Transverse colon (tissue), 4 donors: Measurements from ENCODE around the gene SNCG. TPM values are rescaled to one million over a fixed set of nuclear protein-coding genes. Genes with fewer than 3 reads are reported as not detected.
"Not testable (repeated sequence)": the region's sequence is repeated elsewhere in the genome, so short reads cannot be mapped to it uniquely, and the experiment has no call there.

Source experiments
- DNase-seq: peaks from one replicate; pipeline ENCODE4 v3.0.0-alpha.2; 2019
- H3K27ac ChIP-seq, 4 donors: fragments of 200-600 bp; sonication (generic); 2 replicates each; pipeline ENCODE4 v1.5.1; 2016 to 2018; ENCODE audit warnings: inconsistent platforms in 4 of 4
- H3K27me3 ChIP-seq: fragments of 200-600 bp; sonication (generic); 2 replicates; pipeline ENCODE4 v1.5.1; 2017; ENCODE audit warnings: inconsistent platforms
- H3K36me3 ChIP-seq, 4 donors: fragments of 200-600 bp; sonication (generic); 2 replicates each; pipeline ENCODE4 v1.5.1; 2017 to 2019; ENCODE audit warnings: inconsistent platforms in 4 of 4
- H3K4me1 ChIP-seq, 4 donors: fragments of 200-600 bp; sonication (generic); 2 replicates each; pipeline ENCODE4 v1.5.1; 2017 to 2020; ENCODE audit warnings: inconsistent platforms in 4 of 4
- H3K4me3 ChIP-seq, 4 donors: fragments of 200-600 bp; sonication (generic); 1 replicate in 1 of 4; 2 replicates in 3 of 4; pipeline versions ENCODE4 v1.5.1 to v1.6.1; 2017 to 2019; ENCODE audit warnings: inconsistent platforms in 4 of 4
- H3K9me3 ChIP-seq, 2 donors: fragments of 200-600 bp; sonication (generic); 2 replicates each; pipeline ENCODE4 v1.5.1; 2017 to 2019; ENCODE audit warnings: inconsistent platforms in 2 of 2
- EP300 ChIP-seq: sonication (generic); formaldehyde crosslinking; IDR thresholded peaks from one replicate; pipeline ENCODE4 v1.6.1; 2017; ENCODE audit warnings: antibody characterized with exemption, low read depth
- POLR2A ChIP-seq: fragments of 450-650 bp; IDR thresholded peaks from one replicate; pipeline ENCODE4 v1.6.1; 2016; ENCODE audit warnings: antibody characterized with exemption, mild to moderate bottlenecking, moderate library complexity
- POLR2AphosphoS5 ChIP-seq, 3 donors: sonication (generic); formaldehyde crosslinking; IDR thresholded peaks; one replicate each; pipeline ENCODE4 v1.6.1; 2016; ENCODE audit warnings: antibody characterized with exemption in 3 of 3
- WGBS, 2 donors: methylation state at CpG; one replicate each; pipeline ENCODE4 v1.1.5; 2018; ENCODE audit warnings: low coverage in 1 of 2; 5-methylcytosine and 5-hydroxymethylcytosine counted together
- in situ Hi-C, 4 donors: fragments of 200-750 bp; cut with MboI; loops; one replicate each; pipeline versions ENCODE4 v1.15.0 to v1.15.1; 2017; ENCODE audit warnings: low sequenced_read_pairs in 3 of 4, low pct_ligation_motif_present in 1 of 4, low pct_unique_long_range_greater_than_20kb in 1 of 4
- intact Hi-C: fragments of 100-400 bp; cut with DNase I; formaldehyde crosslinking; loops from one replicate; pipeline ENCODE4 v1.15.1; 2023; ENCODE audit warnings: low total_unique reads
- total RNA-seq, 4 donors: library from RNA; depleted of rRNA; stranded (reverse); fragments of >200 nt; gene quantifications; one replicate each; pipeline ENCODE4 v1.1.0, GENCODE V29; 2016
- TF ChIP-seq, protein P1 (sequence below), 5 experiments: fragments of 200-600 bp in 3 of 5; fragments of 450-650 bp in 2 of 5; sonication (generic) in 3 of 5; IDR thresholded peaks; 1 replicate in 2 of 5; 2 replicates in 3 of 5; pipeline ENCODE4 v1.5.1; 2016 to 2017; ENCODE audit warnings: antibody characterized with exemption in 5 of 5, inconsistent platforms in 3 of 5, mild to moderate bottlenecking in 2 of 5, moderate library complexity in 1 of 5

The SNCG gene
- total RNA-seq, 4 donors from 2014 or later, result 7.4 to 7.5 TPM; not detected in 2

DNA sequence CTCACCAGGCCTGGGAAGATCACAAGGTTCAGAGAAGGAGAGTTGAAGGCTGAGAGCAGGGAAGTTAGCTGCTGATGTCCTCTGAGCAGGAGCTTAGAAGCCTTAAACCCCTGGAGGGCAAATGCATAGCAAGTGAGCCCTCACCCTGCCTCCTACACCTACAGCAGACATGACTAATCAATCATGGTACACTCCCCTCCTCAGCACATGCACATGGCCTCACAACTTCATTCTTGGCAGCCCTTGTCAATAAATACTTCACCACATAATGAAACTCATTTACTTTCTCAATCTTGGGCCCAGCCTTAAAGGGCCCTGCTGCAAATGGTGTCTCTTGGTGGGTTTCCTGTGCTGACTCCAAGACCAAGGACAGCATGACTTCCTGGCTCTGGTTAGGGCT is 13.9 kb upstream of the SNCG start:
- no peaks in the 10 kb centered on the region for H3K36me3 ChIP-seq
- in situ Hi-C loops, result no loop called here
- no peak overlapping the region for H3K4me3 ChIP-seq
- DNase-seq, result no peak
- TF ChIP-seq POLR2A, result no peak
- no peak for TF ChIP-seq POLR2AphosphoS5 (IDR thresholded peaks at IDR 0.05)
- TF ChIP-seq, protein P1, sequence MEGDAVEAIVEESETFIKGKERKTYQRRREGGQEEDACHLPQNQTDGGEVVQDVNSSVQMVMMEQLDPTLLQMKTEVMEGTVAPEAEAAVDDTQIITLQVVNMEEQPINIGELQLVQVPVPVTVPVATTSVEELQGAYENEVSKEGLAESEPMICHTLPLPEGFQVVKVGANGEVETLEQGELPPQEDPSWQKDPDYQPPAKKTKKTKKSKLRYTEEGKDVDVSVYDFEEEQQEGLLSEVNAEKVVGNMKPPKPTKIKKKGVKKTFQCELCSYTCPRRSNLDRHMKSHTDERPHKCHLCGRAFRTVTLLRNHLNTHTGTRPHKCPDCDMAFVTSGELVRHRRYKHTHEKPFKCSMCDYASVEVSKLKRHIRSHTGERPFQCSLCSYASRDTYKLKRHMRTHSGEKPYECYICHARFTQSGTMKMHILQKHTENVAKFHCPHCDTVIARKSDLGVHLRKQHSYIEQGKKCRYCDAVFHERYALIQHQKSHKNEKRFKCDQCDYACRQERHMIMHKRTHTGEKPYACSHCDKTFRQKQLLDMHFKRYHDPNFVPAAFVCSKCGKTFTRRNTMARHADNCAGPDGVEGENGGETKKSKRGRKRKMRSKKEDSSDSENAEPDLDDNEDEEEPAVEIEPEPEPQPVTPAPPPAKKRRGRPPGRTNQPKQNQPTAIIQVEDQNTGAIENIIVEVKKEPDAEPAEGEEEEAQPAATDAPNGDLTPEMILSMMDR (IDR thresholded peaks at IDR 0.05), result no peak
- TF ChIP-seq EP300, result no peak
- H3K4me1 ChIP-seq, result peaks cover 0 to 11% (median 4%) of the 10 kb centered on the region in 4 donors
- peaks cover 11% of the 10 kb centered on the region for H3K27me3 ChIP-seq
- no peaks in the 10 kb centered on the region for H3K9me3 ChIP-seq
- H3K27ac ChIP-seq, result no peak overlapping the region
- intact Hi-C loops, result no loop called here

DNA sequence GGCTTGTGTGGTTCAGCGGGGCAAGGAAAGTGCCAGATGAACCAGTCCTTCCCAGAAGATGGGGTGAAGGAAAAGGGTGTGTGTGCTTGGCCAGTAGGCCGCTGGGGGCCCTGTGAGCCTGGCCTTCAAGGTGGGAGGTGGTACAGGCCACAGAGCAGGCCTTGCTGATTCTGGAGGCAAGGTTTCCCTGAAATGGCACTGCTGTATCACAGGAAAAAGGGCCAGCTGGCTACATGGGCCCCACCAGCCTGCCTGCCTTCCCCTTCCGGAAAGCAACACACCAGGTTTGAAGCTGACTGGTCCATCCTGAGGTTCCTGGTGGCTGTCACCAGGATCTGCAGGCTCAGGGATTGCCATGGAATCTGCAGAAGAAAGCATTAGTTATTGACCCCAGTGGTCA is 13.5 kb upstream of the SNCG start:
- in situ Hi-C loops, result no loop called here
- no peaks in the 10 kb centered on the region for H3K36me3 ChIP-seq
- TF ChIP-seq POLR2A (no peak), EP300 (no peak), POLR2AphosphoS5 (IDR thresholded peaks at IDR 0.05) (no peak)
- TF ChIP-seq, protein P1 (IDR thresholded peaks at IDR 0.05), result no peak
- peaks cover 11% of the 10 kb centered on the region for H3K27me3 ChIP-seq
- DNase-seq, result no peak
- intact Hi-C loops, result no loop called here
- H3K9me3 ChIP-seq, result no peaks in the 10 kb centered on the region
- H3K4me1 ChIP-seq, result peaks cover 0 to 11% (median 3%) of the 10 kb centered on the region in 4 donors
- WGBS, 2 donors, result 80 to 98% methylated on average over 1 to 3 of the region's 3 CpGs
- H3K27ac ChIP-seq, result no peak overlapping the region
- H3K4me3 ChIP-seq, result no peak overlapping the region

DNA sequence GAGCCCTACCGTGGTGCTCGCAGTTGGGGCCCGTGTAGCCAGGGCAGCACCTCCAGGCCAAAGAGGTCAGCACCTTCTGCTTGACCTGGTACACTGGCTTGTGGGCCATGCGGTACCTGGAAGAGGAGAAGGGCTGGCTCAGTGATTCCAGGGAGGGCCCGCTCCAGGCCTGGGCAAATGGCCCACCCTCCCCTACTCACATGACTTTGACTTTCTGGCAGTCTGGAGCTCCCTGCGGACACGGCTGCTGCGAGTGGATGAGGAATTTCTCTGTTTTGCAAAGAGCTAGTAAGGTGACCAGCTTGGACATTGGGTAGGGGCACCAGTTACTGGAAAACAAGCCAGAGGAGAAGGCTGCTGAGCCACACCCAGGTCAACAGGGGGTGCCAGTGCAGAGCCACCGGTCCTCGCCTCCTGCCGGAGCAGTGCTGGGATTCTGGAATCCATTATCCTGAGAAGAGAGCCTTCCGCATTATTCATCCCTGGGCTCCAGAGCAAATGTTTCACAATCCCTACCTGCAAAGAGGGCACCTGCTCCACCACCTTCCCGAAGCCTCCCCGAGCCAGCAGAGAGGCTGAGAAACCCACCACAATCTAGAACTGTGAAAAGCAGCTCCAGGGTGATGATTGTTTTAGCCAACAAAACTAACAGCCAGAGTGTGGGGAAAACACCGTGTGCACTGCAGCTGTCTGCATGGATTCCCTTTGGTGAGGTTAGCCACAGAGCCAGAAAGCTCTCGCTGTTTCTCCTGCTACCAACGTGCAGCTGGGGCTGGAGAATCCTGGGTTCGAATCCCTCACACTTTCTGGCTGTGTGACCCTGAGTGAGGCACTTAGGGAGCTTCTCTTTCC is 12.8 kb upstream of the SNCG start:
- in situ Hi-C loops (no loop called here), intact Hi-C loops (no loop called here)
- TF ChIP-seq POLR2A (no peak), EP300 (no peak), POLR2AphosphoS5 (IDR thresholded peaks at IDR 0.05) (no peak)
- TF ChIP-seq, protein P1 (IDR thresholded peaks at IDR 0.05), result no peak
- H3K4me1 ChIP-seq, result peaks cover 0 to 11% (median 3%) of the 10 kb centered on the region in 4 donors
- no peaks in the 10 kb centered on the region for H3K9me3 ChIP-seq
- no peaks in the 10 kb centered on the region for H3K36me3 ChIP-seq
- WGBS, 2 donors, result 70 to 72% methylated on average over 2 to 18 of the region's 18 CpGs
- DNase-seq, result no peak
- H3K27me3 ChIP-seq, result peaks cover 11% of the 10 kb centered on the region
- H3K27ac ChIP-seq, result no peak overlapping the region
- no peak overlapping the region for H3K4me3 ChIP-seq

DNA sequence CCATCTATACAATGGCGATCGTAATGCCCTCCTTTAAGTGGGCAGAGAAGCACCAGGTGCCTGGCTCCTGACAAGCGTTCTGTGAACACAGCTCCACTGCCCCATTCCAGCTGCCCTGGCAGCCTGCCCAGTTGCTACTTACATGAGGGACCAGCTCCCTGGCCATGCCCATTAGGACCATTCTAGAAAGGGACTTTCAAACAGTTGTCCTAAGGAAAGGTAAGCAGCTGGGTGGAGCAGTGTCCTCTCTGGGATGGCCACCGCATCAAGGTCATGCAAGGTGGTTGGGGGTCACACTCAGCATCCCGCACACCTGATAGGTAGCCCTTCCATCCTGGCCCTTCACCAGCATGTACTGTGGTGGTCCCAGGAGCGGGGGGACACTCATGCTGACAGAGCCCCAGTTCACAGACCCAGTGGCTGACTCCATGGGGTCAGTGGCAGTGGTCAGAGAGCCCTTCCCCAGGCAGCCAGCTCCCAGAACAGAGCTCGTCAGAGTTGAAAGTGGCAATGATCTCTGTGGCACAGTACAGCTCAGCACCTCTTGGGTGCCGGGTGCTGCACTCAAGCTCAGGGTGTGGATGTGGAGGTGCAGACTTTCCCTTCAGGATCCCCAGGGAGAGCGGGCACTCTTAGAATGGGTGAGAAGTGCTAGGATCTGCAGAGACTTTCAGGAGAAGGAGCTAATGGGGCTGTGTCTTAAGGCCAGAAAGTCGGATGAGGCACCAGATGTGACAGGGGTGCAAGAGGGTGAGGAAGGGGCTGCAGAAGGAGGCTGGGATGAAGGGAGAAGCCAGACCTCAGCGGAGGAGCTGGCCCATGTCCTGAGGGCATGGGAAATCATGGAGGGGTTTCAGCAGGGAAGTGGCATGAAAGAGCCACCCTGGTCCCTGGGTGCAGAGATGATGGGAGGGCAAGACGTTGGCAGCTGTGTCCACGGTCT is 11.9 kb upstream of the SNCG start:
- DNase-seq, result peak; percentile 25
- intact Hi-C loops, result no loop called here

DNA sequence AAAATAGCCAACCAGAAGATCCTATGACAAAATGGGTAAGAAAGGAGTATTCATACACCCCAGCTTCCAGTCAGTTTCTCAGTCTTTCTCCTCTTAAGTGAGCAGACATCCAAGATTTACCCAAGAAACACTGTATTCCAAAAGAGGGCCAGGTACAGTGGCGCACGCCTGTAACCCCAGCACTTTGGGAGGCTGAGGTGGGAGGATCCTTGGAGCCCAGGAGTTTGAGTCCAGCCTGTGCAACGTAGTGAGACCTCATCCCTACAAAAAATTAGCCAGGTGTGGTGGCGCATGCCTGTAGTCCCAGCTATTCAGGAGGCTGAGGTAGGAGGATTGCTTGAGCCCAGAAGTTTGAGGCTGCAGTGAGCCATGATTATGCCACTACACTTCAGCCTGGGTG is 10.6 kb upstream of the SNCG start:
- DNase-seq, in situ Hi-C loops: not testable (repeated sequence)

More for the DNA sequence above, 11.9 kb upstream of the SNCG start:
- peaks cover 11% of the 10 kb centered on the region for H3K27me3 ChIP-seq
- H3K27ac ChIP-seq, result no peak overlapping the region
- peaks cover 0 to 11% (median 3%) of the 10 kb centered on the region in 4 donors for H3K4me1 ChIP-seq
- no peak overlapping the region for H3K4me3 ChIP-seq
- no peaks in the 10 kb centered on the region for H3K36me3 ChIP-seq
- WGBS, 2 donors, result 41 to 70% methylated on average over 6 to 13 of the region's 13 CpGs
- TF ChIP-seq POLR2AphosphoS5 (IDR thresholded peaks at IDR 0.05) (no peak), POLR2A (no peak), EP300 (no peak)
- TF ChIP-seq, protein P1 (IDR thresholded peaks at IDR 0.05), result no peak
- no peaks in the 10 kb centered on the region for H3K9me3 ChIP-seq
- in situ Hi-C loops, result no loop called here

More for the DNA sequence above, 10.6 kb upstream of the SNCG start:
- H3K36me3 ChIP-seq, H3K9me3 ChIP-seq, intact Hi-C loops, H3K27ac ChIP-seq, H3K4me1 ChIP-seq, H3K4me3 ChIP-seq: not testable (repeated sequence)
- peaks cover 11% of the 10 kb centered on the region for H3K27me3 ChIP-seq
- 89 to 100% methylated on average over 1 to 3 of the region's 4 CpGs for WGBS, 2 donors
